HG03159 (cell line): ENCODE results near the gene TNFRSF1B.

Source experiments
- ATAC-seq: cut with Tn5 transposase; IDR thresholded peaks from one replicate; pipeline ENCODE4 v1.9.1; 2021; ENCODE audit warnings: mild to moderate bottlenecking, moderate library complexity; ENCODE audit not compliant: unreplicated experiment

TNFRSF1B gene

GRCh38 chr1:12173631-12174121 is 6.9 kb downstream of the TNFRSF1B start:
- ATAC-seq = no peak

GRCh38 chr1:12174924-12175810 is 8.4 kb downstream of the TNFRSF1B start:
- ATAC-seq = no peak

GRCh38 chr1:12176298-12177118 is 9.7 kb downstream of the TNFRSF1B start:
- no peak for ATAC-seq

- ATAC-seq = no peak
Measured at GRCh38 chr1:12177156-12177998, 10.6 kb downstream of the TNFRSF1B start.

GRCh38 chr1:12177999-12178441 is 11.2 kb downstream of the TNFRSF1B start:
- no peak for ATAC-seq

- ATAC-seq = no peak
Measured at GRCh38 chr1:12178511-12178910, 11.7 kb downstream of the TNFRSF1B start.

GRCh38 chr1:12179111-12179519 is 12.3 kb downstream of the TNFRSF1B start:
- ATAC-seq = no peak

- no peak for ATAC-seq
Measured at GRCh38 chr1:12179676-12180075, 12.9 kb downstream of the TNFRSF1B start.

- ATAC-seq = no peak
Measured at GRCh38 chr1:12180315-12180714, 13.5 kb downstream of the TNFRSF1B start.

- no peak for ATAC-seq
Measured at GRCh38 chr1:12180903-12181302, 14.1 kb downstream of the TNFRSF1B start.

GRCh38 chr1:12181568-12181967 is 14.8 kb downstream of the TNFRSF1B start:
- ATAC-seq = no peak

- ATAC-seq = no peak
Measured at GRCh38 chr1:12182410-12182984, 15.7 kb downstream of the TNFRSF1B start.

GRCh38 chr1:12183095-12183794 is 16.5 kb downstream of the TNFRSF1B start:
- no peak for ATAC-seq

- no peak for ATAC-seq
Measured at GRCh38 chr1:12184008-12184681, 17.4 kb downstream of the TNFRSF1B start.

GRCh38 chr1:12185036-12185917 is 18.5 kb downstream of the TNFRSF1B start:
- no peak for ATAC-seq

- no peak for ATAC-seq
Measured at GRCh38 chr1:12185918-12186678, 19.3 kb downstream of the TNFRSF1B start.

- ATAC-seq = no peak
Measured at GRCh38 chr1:12186679-12186985, 19.8 kb downstream of the TNFRSF1B start.

GRCh38 chr1:12188115-12188514 is 21.3 kb downstream of the TNFRSF1B start:
- no peak for ATAC-seq
